HEK293 (cell line): ENCODE data around the gene ADCY4.

ENCODE experiments used
- CTCF ChIA-PET: fragments of 350-600 bp; formaldehyde crosslinking; extraction: SDS; loops from one replicate; lab custom pipeline; 2021; ENCODE audit warnings: antibody characterized with exemption; lab: Yijun Ruan, JAX
- POLR2A ChIA-PET: fragments of 300-600 bp; formaldehyde crosslinking; extraction: SDS; loops from one replicate; lab custom pipeline; 2020; ENCODE audit warnings: antibody characterized with exemption, inconsistent platforms; lab: Yijun Ruan, JAX
- H3K27ac ChIP-seq: fragments of 200-500 bp; sonication (Bioruptor generic); 2 replicates; pipeline ENCODE4 v1.5.1; 2014; ENCODE audit warnings: low read depth, low read length, control low read depth, inconsistent platforms; ENCODE audit errors: extremely low read depth
- H3K36me3 ChIP-seq, 2 experiments: fragments of 200-500 bp in 1 of 2; sonication (Bioruptor generic) in 1 of 2; 1 replicate in 1 of 2; 2 replicates in 1 of 2; pipeline ENCODE4 v1.5.1; 2014 to 2017; ENCODE audit warnings: inconsistent platforms in 2 of 2, low read length in 2 of 2; ENCODE audit not compliant: control insufficient read depth in 2 of 2, insufficient read depth in 1 of 2
- H3K4me1 ChIP-seq: fragments of 200-500 bp; sonication (Bioruptor generic); 2 replicates; pipeline ENCODE4 v1.5.1; 2014; ENCODE audit warnings: mild to moderate bottlenecking, low read length, inconsistent platforms; ENCODE audit not compliant: control insufficient read depth, insufficient read depth
- H3K4me3 ChIP-seq: 2 replicates; pipeline ENCODE4 v1.5.1; 2011; ENCODE audit warnings: low read depth, mild to moderate bottlenecking, control low read depth, low read length, moderate library complexity
- H3K9me3 ChIP-seq: fragments of 200-500 bp; sonication (Bioruptor generic); 2 replicates; pipeline ENCODE4 v1.5.1; 2014; ENCODE audit warnings: low read depth, low read length, inconsistent platforms; ENCODE audit not compliant: control insufficient read depth, insufficient read depth
- KLF16 ChIP-seq: fragments of 450-650 bp; formaldehyde crosslinking; IDR thresholded peaks from 2 replicates; pipeline ENCODE4 v1.5.1; 2017; ENCODE audit warnings: missing biosample characterization, missing genetic modification characterization
- SCRT2 ChIP-seq: fragments of 450-650 bp; formaldehyde crosslinking; IDR thresholded peaks from 2 replicates; pipeline ENCODE4 v1.5.1; 2016; ENCODE audit warnings: missing biosample characterization, missing genetic modification characterization
- SP7 ChIP-seq: fragments of 450-650 bp; formaldehyde crosslinking; IDR thresholded peaks from 2 replicates; pipeline ENCODE4 v1.5.1; 2016; ENCODE audit warnings: missing biosample characterization, missing genetic modification characterization
- TCF7L2 ChIP-seq: IDR thresholded peaks from 2 replicates; pipeline ENCODE4 v1.6.1; 2011; ENCODE audit warnings: low read depth, mild to moderate bottlenecking, inconsistent platforms, low read length, moderate library complexity, borderline replicate concordance
- TSHZ1 ChIP-seq: fragments of 450-650 bp; formaldehyde crosslinking; IDR thresholded peaks from 2 replicates; pipeline ENCODE4 v1.5.1; 2016; ENCODE audit warnings: missing biosample characterization, missing genetic modification characterization, borderline replicate concordance
- ZBTB1 ChIP-seq: fragments of 450-650 bp; formaldehyde crosslinking; IDR thresholded peaks from 2 replicates; pipeline ENCODE4 v1.5.1; 2016; ENCODE audit warnings: missing biosample characterization, missing genetic modification characterization
- ZBTB10 ChIP-seq: fragments of 450-650 bp; formaldehyde crosslinking; IDR thresholded peaks from 2 replicates; pipeline ENCODE4 v1.5.1; 2016; ENCODE audit warnings: missing biosample characterization, missing genetic modification characterization
- ZBTB20 ChIP-seq: fragments of 450-650 bp; formaldehyde crosslinking; IDR thresholded peaks from 2 replicates; pipeline ENCODE4 v1.5.1; 2016; ENCODE audit warnings: missing biosample characterization, missing genetic modification characterization
- ZFP37 ChIP-seq: fragments of 450-650 bp; formaldehyde crosslinking; IDR thresholded peaks from 2 replicates; pipeline ENCODE4 v1.5.1; 2016; ENCODE audit warnings: missing biosample characterization, missing genetic modification characterization
- ZNF114 ChIP-seq: fragments of 450-650 bp; formaldehyde crosslinking; IDR thresholded peaks from 2 replicates; pipeline ENCODE4 v1.5.0; 2017; ENCODE audit warnings: missing biosample characterization, missing genetic modification characterization
- ZNF140 ChIP-seq: fragments of 450-650 bp; formaldehyde crosslinking; IDR thresholded peaks from 2 replicates; pipeline ENCODE4 v1.5.1; 2016; ENCODE audit warnings: missing biosample characterization, missing genetic modification characterization
- ZNF155 ChIP-seq: fragments of 450-650 bp; formaldehyde crosslinking; IDR thresholded peaks from 2 replicates; pipeline ENCODE4 v1.5.1; 2016; ENCODE audit warnings: missing biosample characterization, missing genetic modification characterization
- ZNF23 ChIP-seq: fragments of 450-650 bp; formaldehyde crosslinking; IDR thresholded peaks from 2 replicates; pipeline ENCODE4 v1.5.1; 2016; ENCODE audit warnings: missing biosample characterization, missing genetic modification characterization, borderline replicate concordance
- ZNF239 ChIP-seq: fragments of 450-650 bp; formaldehyde crosslinking; IDR thresholded peaks from 2 replicates; pipeline ENCODE4 v1.5.1; 2016; ENCODE audit warnings: missing biosample characterization, missing genetic modification characterization
- ZNF335 ChIP-seq: fragments of 450-650 bp; formaldehyde crosslinking; conservative IDR thresholded peaks from 2 replicates; pipeline ENCODE4 v1.5.1; 2016; ENCODE audit warnings: missing biosample characterization, missing genetic modification characterization
- ZNF341 ChIP-seq: fragments of 450-650 bp; formaldehyde crosslinking; IDR thresholded peaks from 2 replicates; pipeline ENCODE4; 2016; ENCODE audit warnings: low read depth, missing biosample characterization, missing genetic modification characterization
- ZNF398 ChIP-seq: fragments of 450-650 bp; formaldehyde crosslinking; IDR thresholded peaks from 2 replicates; pipeline ENCODE4 v1.5.1; 2017; ENCODE audit warnings: missing biosample characterization, missing genetic modification characterization
- ZNF585B ChIP-seq: fragments of 450-650 bp; formaldehyde crosslinking; IDR thresholded peaks from 2 replicates; pipeline ENCODE4 v1.5.1; 2016; ENCODE audit warnings: missing biosample characterization, missing genetic modification characterization
- ZNF596 ChIP-seq: fragments of 450-650 bp; IDR thresholded peaks from 2 replicates; pipeline ENCODE4 v1.5.0; 2018; ENCODE audit warnings: missing biosample characterization, mild to moderate bottlenecking, missing genetic modification characterization, moderate library complexity
- ZNF610 ChIP-seq: fragments of 450-650 bp; formaldehyde crosslinking; IDR thresholded peaks from 2 replicates; pipeline ENCODE4 v1.5.1; 2016; ENCODE audit warnings: missing biosample characterization, missing genetic modification characterization, borderline replicate concordance
- ZNF639 ChIP-seq: fragments of 450-650 bp; formaldehyde crosslinking; IDR thresholded peaks from 2 replicates; pipeline ENCODE4 v1.5.1; 2016; ENCODE audit warnings: missing biosample characterization, missing genetic modification characterization
- ZNF701 ChIP-seq: fragments of 450-650 bp; formaldehyde crosslinking; IDR thresholded peaks from 2 replicates; pipeline ENCODE4 v1.5.1; 2016; ENCODE audit warnings: missing biosample characterization, missing genetic modification characterization
- ZNF707 ChIP-seq: fragments of 450-650 bp; formaldehyde crosslinking; IDR thresholded peaks from 2 replicates; pipeline ENCODE4 v1.5.1; 2016; ENCODE audit warnings: missing biosample characterization, missing genetic modification characterization
- ZSCAN4 ChIP-seq: fragments of 450-650 bp; formaldehyde crosslinking; IDR thresholded peaks from 2 replicates; pipeline ENCODE4 v1.5.1; 2017; ENCODE audit warnings: missing biosample characterization, missing genetic modification characterization
- ZSCAN5A ChIP-seq: fragments of 450-650 bp; formaldehyde crosslinking; IDR thresholded peaks from 2 replicates; pipeline ENCODE4 v1.5.1; 2016; ENCODE audit warnings: missing biosample characterization, missing genetic modification characterization

ADCY4 gene

GRCh38 chr14:24296341-24297157 is 38.3 kb downstream of the ADCY4 start:
- Histone ChIP-seq H3K4me3 (no peak overlapping the region), H3K27ac (no peak overlapping the region), H3K4me1 (peaks cover 12% of the 10 kb centered on the region), H3K36me3 (peaks cover 14 to 44% of the 10 kb centered on the region in 2 experiments), H3K9me3 (no peaks in the 10 kb centered on the region)
- CTCF ChIA-PET = interaction anchor here (0.6 to 5.7 kb wide), 30 partner anchors 8 to 282 kb away, joined by 3 to 133 read pairs (median 5); partner anchors contain the start of genes ADCY4, CIDEB, IPO4 and LTB4R2
- POLR2A ChIA-PET = interaction anchor here (1.5 to 5.4 kb wide), 3 partner anchors 25 to 82 kb away, joined by 5 to 62 read pairs (median 10); partner anchors contain the start of genes RABGGTA and TINF2
- TF ChIP-seq ZNF239 (tag by site-specific recombination) (no peak), TSHZ1 (tag by site-specific recombination) (no peak), ZNF585B (tag by site-specific recombination) (no peak), ZNF639 (tag by site-specific recombination) (peak; percentile 61; the same call in 1 of the 2 replicates), ZNF140 (tag by site-specific recombination) (no peak), ZNF398 (tag by site-specific recombination) (no peak), ZBTB20 (tag by site-specific recombination) (peak; percentile 30; the same call in 1 of the 2 replicates), ZNF155 (no peak), TCF7L2 (no peak), ZNF610 (no peak), ZNF23 (tag by site-specific recombination) (no peak), ZBTB10 (tag by site-specific recombination) (no peak), KLF16 (tag by site-specific recombination) (no peak), ZNF335 (tag by site-specific recombination) (peak; percentile 47), SCRT2 (0 out of 2 replicates have a peak, but pooled peaks have one; percentile 12), ZNF114 (tag by site-specific recombination) (no peak), SP7 (tag by site-specific recombination) (peak; percentile 43; the same call in 1 of the 2 replicates), ZNF701 (tag by site-specific recombination) (no peak), ZNF707 (tag by site-specific recombination) (no peak), ZSCAN4 (tag by site-specific recombination) (no peak), ZNF596 (tag by site-specific recombination) (no peak), ZNF341 (tag by site-specific recombination) (no peak), ZBTB1 (tag by site-specific recombination) (no peak), ZFP37 (tag by site-specific recombination) (no peak), ZSCAN5A (tag by site-specific recombination) (no peak)
